GM12801 (cell line): ENCODE results near the gene CA5A.

ENCODE experiments used
- CTCF ChIP-seq: IDR thresholded peaks from one replicate; pipeline ENCODE4 v1.5.1; 2011; ENCODE audit warnings: control low read depth; ENCODE audit not compliant: insufficient read length; ENCODE audit errors: extremely low read depth

CA5A gene

GRCh38 chr16:87964049-87964659 lies 27.8 kb upstream of the CA5A start:
- TF ChIP-seq CTCF, result no peak

DNA sequence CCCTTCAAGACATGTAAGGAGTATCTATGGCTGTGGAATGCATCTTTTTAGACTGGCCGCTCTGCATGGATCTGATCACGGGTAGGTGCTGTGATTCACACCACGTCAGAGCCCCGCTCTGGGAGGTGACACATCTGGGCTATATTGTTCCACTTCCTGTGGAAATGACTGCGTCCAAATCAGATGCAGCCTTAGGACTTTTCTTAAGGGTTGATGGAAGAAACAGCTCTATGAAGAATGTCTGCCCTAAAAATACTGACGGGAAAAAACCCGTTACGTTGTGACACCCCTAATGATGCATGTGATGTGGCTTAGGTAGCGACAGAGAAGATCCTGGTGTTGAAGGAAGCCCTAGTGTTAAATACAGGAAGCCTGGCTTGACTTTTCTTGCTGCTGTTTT lies 27.1 kb upstream of the CA5A start:
- TF ChIP-seq CTCF, result no peak

- no peak for TF ChIP-seq CTCF
Observed at GRCh38 chr16:87961623-87962022, 25.3 kb upstream of the CA5A start.

- no peak for TF ChIP-seq CTCF
Observed at GRCh38 chr16:87960852-87961251, 24.5 kb upstream of the CA5A start.

GRCh38 chr16:87960296-87960695 lies 24.0 kb upstream of the CA5A start:
- TF ChIP-seq CTCF, result no peak

DNA sequence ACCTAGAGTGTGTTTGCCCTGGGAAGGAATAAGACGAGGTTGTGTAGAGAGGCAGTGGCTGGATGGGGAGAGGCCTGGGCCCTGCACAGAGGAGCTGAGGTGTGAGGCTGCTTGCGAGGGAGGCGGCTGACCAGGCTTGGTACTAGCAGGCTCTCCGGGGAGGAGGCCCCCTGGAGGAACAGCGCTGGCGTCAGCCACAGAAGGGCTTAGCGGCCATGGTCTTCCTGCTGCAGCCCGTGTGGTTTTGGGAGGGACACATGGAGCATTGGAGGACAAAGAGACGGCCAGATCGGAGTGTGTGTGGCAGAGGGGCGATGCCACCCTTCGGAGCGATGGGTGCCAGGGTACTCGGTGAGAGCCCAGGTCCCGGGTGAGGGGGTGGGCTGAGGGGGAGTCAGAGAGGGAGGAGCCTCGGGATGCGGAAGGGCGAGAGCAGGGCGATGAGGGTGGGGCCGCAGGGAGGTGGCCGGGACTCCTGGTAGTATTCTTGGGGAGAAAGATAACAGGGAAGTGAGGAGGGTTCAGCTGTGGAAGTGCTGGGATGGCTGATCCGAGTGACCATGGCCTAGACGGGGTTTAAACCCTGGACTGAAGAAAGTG lies 23.2 kb upstream of the CA5A start:
- no peak for TF ChIP-seq CTCF

- TF ChIP-seq CTCF, result no peak
Observed at GRCh38 chr16:87958632-87959031, 22.3 kb upstream of the CA5A start.
